AG04449 (cell line): ENCODE results near the gene NDUFA8.

Experiments used
- CTCF ChIA-PET: fragments of 350-600 bp; formaldehyde crosslinking; extraction: SDS; loops from one replicate; lab custom pipeline; 2021; ENCODE audit warnings: antibody characterized with exemption; lab: Yijun Ruan, JAX
- POLR2A ChIA-PET: fragments of 400-600, 350-600 bp; formaldehyde crosslinking; extraction: SDS; loops from one replicate; lab custom pipeline; 2020; ENCODE audit warnings: antibody characterized with exemption, inconsistent platforms; lab: Yijun Ruan, JAX
- DNase-seq: peaks from one replicate; pipeline ENCODE4 v3.0.0-alpha.2; 2010; ENCODE audit warnings: low read depth, low spot score
- H3K4me3 ChIP-seq: 2 replicates; pipeline ENCODE4 v1.5.1; 2011; ENCODE audit warnings: low read depth, mild to moderate bottlenecking, control low read depth, low read length
- CTCF ChIP-seq: IDR thresholded peaks from one replicate; pipeline ENCODE4 v1.5.1; 2011; ENCODE audit warnings: mild to moderate bottlenecking, moderate library complexity, low read length, control low read depth, inconsistent platforms; ENCODE audit not compliant: insufficient read depth; ENCODE audit errors: missing control alignments

NDUFA8 gene

GRCh38 chr9:122110100-122110833, 49.3 kb downstream of the NDUFA8 start:
- no peak for DNase-seq
- H3K4me3 ChIP-seq = no peak overlapping the region
- CTCF ChIA-PET = interaction anchor here (0.6 to 24.0 kb wide), 5 partner anchors 9 to 1213 kb away, joined by 3 to 692 read pairs (median 6); partner anchors contain the start of gene TTLL11
- POLR2A ChIA-PET = no interaction called here
- no peak for TF ChIP-seq CTCF

DNA sequence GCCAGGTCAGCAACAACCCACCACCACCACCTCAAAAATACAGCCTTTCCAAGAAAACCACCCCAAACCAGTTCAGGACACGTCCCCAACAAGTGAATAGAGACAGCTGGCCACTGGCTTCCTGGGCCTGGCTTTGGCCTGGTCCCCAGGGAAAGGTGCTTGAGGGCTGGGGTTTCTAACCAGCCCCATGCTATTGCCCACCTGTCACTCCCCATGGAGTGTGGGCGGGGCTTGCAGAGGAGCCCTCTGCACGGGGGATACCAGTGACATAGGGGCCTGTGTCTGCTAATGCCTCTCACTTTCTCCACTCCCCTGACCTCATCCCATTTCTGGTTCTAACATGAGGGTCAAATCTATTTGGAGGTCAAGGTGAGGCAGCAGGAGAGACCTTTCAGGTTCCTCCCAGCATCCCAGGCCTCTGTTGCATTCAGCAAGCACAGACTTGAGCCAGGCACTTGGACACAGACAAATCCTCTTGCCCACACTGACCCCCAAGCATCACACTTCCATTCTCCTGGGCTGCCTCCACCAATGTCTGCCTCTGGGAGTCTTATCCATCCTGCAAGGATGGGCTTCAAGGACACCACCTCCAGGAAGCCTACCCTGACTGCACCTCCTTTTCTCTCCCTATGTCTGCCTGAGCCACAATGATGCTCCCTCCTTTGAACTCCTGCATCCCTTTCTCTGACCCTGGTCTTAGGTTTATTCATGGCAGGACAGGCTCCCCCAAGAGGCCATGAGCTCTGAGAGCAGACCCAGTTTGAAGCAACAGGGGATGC, 50.4 kb downstream of the NDUFA8 start:
- ChIA-PET POLR2A (no interaction called here), CTCF (interaction anchor here (6.1 to 24.0 kb wide), 2 partner anchors 12 to 14 kb away, joined by 123 to 692 read pairs; partner anchors contain the start of gene TTLL11)
- no peak for TF ChIP-seq CTCF
- no peak for DNase-seq
- H3K4me3 ChIP-seq = no peak overlapping the region

DNA sequence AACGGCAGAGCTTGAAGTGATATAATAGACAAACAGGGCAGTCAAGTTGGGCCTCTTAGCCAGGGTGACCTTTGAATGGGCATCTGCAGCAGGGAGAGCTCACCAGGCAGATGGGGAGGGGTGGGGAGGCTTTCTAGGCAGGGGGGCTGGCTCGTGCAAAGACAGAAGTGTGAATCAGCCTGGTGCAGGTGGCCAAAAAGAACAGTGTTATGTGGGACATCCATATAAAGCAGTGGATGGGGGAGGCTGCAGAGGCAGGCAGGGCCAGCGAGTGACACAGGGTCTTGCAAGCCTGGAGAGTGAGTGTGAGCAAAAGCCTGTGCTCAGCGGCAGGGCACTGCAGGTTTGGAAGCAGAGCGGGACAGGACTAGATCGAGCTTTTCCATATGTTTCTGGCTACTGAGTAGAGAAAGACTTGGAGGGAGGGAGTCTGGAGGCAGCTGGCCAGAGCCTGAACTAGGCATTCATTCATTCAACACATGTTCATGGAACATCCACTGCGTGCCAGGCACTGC, 52.2 kb downstream of the NDUFA8 start:
- ChIA-PET CTCF (interaction anchor here (1.1 to 24.0 kb wide), 6 partner anchors 12 to 702 kb away, joined by 3 to 692 read pairs (median 6); partner anchors contain the start of gene TTLL11), POLR2A (interaction anchor here (0.6 kb wide), 1 partner anchor 150 kb away, joined by 3 read pairs; no protein-coding TSS in a partner anchor)
- TF ChIP-seq CTCF = no peak
- no peak for DNase-seq
- H3K4me3 ChIP-seq = no peak overlapping the region

- DNase-seq = no peak
- TF ChIP-seq CTCF = no peak
- POLR2A ChIA-PET = no interaction called here
- H3K4me3 ChIP-seq = no peak overlapping the region
- CTCF ChIA-PET = interaction anchor here (0.8 to 24.0 kb wide), 7 partner anchors 11 to 702 kb away, joined by 3 to 692 read pairs (median 4); partner anchors contain the start of gene TTLL11
These were observed 53.0 kb downstream of the NDUFA8 start for GRCh38 chr9:122106576-122106975.

GRCh38 chr9:122103985-122104384, 55.6 kb downstream of the NDUFA8 start:
- POLR2A ChIA-PET = no interaction called here
- no peak for TF ChIP-seq CTCF
- no peak for DNase-seq
- CTCF ChIA-PET = interaction anchor here (0.7 to 4.6 kb wide), 3 partner anchors 9 to 19 kb away, joined by 3 to 93 read pairs (median 23); no protein-coding TSS in a partner anchor
- no peak overlapping the region for H3K4me3 ChIP-seq
